ENCODE measurements around the gene TCHP.

Gene TCHP

DNA sequence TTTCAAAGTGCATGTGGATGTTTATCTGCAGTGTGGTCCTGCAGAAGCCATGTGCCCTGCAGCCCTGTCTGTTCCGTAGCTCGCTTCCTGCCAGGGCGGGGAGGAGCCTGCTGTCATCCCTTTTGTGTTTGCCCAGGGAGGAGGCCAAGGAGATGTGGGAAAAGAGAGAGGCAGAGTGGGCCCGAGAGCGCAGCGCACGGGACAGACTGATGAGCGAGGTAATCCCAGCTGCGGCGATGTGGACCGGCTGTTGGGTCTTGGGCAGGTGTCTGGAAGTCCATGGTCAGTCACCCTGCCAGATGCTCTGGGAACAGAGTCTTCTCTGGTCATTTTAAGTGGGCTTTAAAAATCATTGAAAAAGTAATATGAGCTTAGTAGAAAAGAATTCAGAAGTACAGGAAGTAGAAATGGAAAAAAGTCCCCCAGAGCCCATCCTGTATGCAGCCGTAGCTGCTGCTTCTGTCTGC, 12.8 kb downstream of the TCHP start:
- DNase-seq (ENCODE audit: low read depth) = no peak
- H3K4me3 ChIP-seq (ENCODE audit: low read length) = no peak overlapping the region
- TF ChIP-seq, protein P1, sequence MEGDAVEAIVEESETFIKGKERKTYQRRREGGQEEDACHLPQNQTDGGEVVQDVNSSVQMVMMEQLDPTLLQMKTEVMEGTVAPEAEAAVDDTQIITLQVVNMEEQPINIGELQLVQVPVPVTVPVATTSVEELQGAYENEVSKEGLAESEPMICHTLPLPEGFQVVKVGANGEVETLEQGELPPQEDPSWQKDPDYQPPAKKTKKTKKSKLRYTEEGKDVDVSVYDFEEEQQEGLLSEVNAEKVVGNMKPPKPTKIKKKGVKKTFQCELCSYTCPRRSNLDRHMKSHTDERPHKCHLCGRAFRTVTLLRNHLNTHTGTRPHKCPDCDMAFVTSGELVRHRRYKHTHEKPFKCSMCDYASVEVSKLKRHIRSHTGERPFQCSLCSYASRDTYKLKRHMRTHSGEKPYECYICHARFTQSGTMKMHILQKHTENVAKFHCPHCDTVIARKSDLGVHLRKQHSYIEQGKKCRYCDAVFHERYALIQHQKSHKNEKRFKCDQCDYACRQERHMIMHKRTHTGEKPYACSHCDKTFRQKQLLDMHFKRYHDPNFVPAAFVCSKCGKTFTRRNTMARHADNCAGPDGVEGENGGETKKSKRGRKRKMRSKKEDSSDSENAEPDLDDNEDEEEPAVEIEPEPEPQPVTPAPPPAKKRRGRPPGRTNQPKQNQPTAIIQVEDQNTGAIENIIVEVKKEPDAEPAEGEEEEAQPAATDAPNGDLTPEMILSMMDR (conservative IDR thresholded peaks at IDR 0.05; ENCODE audit: low read length) = no peak

- TF ChIP-seq, protein P1 (conservative IDR thresholded peaks at IDR 0.05; ENCODE audit: low read length) = no peak
- no peak overlapping the region for H3K4me3 ChIP-seq (ENCODE audit: low read length)
- no peak for DNase-seq (ENCODE audit: low read depth)
Observed at GRCh38 chr12:109914461-109914860, 14.4 kb downstream of the TCHP start.

- H3K4me3 ChIP-seq (ENCODE audit: low read length) = no peak overlapping the region
- TF ChIP-seq, protein P1 (conservative IDR thresholded peaks at IDR 0.05; ENCODE audit: low read length) = no peak
- no peak for DNase-seq (ENCODE audit: low read depth)
Observed at GRCh38 chr12:109915171-109916040, 15.3 kb downstream of the TCHP start.

DNA sequence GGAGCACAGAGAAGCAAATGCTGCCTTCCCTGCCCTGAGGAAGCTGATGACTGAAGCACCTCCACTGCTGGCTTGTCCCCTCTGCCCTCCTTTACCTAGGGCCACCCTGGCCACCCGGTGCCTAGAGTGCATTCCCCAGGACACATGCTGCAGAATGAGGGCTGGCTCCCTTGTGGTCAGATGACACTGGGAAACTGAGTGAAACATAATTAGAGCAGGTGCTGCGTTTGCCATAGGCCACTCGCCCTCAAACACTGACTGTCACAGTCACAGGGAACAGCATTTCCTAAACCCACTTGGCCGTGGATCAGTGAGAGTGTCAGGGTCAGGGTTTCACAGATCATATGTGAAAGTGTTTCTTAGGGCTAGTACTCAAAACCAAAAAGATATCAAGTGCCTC, 16.0 kb downstream of the TCHP start:
- H3K4me3 ChIP-seq (ENCODE audit: low read length) = no peak overlapping the region
- DNase-seq (ENCODE audit: low read depth) = no peak
- TF ChIP-seq, protein P1 (conservative IDR thresholded peaks at IDR 0.05; ENCODE audit: low read length) = no peak

- no peak for DNase-seq (ENCODE audit: low read depth)
- H3K4me3 ChIP-seq (ENCODE audit: low read length) = no peak overlapping the region
- TF ChIP-seq, protein P1 (conservative IDR thresholded peaks at IDR 0.05; ENCODE audit: low read length) = no peak
Observed at GRCh38 chr12:109919456-109919855, 19.4 kb downstream of the TCHP start.

DNA sequence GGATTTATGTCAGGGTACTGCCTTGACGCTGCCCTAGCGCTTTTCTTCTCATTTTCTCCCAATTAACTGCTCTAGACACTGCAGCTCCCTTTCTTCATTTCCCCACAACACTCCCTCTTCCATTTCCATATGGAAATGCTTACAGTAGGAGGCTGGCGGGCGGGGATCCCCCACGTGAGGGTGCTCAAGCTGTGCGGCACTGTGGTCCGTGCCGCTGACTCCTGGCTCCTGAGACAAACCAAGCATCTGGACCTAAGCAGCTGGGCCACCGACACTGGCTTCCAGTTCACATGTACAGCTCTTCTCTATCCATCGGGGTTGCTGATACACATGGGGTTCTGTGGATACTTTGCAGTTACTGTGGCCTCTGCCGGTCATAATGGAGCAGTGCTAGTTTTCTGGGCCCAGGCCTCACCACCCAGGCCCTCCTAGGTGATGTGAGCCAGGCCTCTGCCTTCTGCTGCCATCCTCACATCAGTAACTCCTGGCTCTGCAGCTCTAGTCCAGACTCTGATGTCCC, 20.2 kb downstream of the TCHP start:
- peak; percentile 40 for DNase-seq (ENCODE audit: low read depth)
- no peak overlapping the region for H3K4me3 ChIP-seq (ENCODE audit: low read length)
- TF ChIP-seq, protein P1 (conservative IDR thresholded peaks at IDR 0.05; ENCODE audit: low read length) = peak; percentile 30

DNA sequence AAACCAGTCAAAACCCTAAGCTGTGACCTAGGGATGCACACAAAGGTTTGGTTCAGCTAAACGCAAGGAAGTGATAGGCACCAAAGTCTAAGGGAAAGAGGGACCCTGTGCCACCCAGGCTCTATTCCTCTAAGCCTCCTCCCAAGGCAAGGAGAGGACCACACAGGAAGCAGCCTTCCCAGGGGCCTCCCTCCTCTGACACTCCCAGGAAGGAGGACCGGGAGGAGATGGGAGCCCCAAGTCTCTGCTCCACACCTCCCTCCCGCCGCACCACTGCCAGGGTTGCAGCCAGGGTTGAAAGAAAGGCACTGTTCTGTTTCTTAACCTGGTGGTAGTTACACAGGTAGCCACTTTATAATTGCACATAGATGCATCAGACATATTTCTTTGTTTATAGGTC, 21.9 kb downstream of the TCHP start:
- H3K4me3 ChIP-seq (ENCODE audit: low read length) = no peak overlapping the region
- no peak for DNase-seq (ENCODE audit: low read depth)
- TF ChIP-seq, protein P1 (conservative IDR thresholded peaks at IDR 0.05; ENCODE audit: low read length) = no peak
